WI38 (cell line): ENCODE data around the gene EFCAB13.
"Not testable (repeated sequence)": the region's sequence is repeated elsewhere in the genome, so short reads cannot be mapped to it uniquely, and the experiment has no call there.

Source experiments
- H3K4me3 ChIP-seq: 2 replicates; pipeline ENCODE4 v1.5.1; 2011; ENCODE audit warnings: low read depth, mild to moderate bottlenecking, control low read depth, low read length
- TF ChIP-seq, protein P1 (sequence below): IDR thresholded peaks from 2 replicates; pipeline ENCODE4 v1.5.1; 2012; ENCODE audit warnings: low read depth, mild to moderate bottlenecking, control low read depth, low read length

Gene EFCAB13

DNA sequence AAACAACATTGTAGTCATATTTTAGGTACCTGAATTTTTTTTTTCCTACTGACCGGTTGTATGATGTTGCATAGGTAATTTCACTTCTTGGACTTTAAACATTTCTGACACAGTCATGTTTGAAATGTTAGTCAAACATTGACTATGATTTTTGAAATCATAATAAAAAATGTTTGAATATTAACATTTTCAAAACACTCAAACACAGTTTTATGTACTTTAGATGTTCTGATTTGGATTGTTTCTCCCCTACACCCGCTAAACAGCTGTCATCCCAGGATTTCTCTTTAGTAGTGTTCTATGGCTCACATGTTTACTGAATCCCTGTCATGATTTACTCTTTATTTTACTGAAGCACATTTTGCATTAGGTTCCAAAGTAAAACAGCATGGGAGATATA, 104.2 kb downstream of the EFCAB13 start:
- TF ChIP-seq, protein P1, sequence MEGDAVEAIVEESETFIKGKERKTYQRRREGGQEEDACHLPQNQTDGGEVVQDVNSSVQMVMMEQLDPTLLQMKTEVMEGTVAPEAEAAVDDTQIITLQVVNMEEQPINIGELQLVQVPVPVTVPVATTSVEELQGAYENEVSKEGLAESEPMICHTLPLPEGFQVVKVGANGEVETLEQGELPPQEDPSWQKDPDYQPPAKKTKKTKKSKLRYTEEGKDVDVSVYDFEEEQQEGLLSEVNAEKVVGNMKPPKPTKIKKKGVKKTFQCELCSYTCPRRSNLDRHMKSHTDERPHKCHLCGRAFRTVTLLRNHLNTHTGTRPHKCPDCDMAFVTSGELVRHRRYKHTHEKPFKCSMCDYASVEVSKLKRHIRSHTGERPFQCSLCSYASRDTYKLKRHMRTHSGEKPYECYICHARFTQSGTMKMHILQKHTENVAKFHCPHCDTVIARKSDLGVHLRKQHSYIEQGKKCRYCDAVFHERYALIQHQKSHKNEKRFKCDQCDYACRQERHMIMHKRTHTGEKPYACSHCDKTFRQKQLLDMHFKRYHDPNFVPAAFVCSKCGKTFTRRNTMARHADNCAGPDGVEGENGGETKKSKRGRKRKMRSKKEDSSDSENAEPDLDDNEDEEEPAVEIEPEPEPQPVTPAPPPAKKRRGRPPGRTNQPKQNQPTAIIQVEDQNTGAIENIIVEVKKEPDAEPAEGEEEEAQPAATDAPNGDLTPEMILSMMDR = no peak
- H3K4me3 ChIP-seq = no peak overlapping the region

DNA sequence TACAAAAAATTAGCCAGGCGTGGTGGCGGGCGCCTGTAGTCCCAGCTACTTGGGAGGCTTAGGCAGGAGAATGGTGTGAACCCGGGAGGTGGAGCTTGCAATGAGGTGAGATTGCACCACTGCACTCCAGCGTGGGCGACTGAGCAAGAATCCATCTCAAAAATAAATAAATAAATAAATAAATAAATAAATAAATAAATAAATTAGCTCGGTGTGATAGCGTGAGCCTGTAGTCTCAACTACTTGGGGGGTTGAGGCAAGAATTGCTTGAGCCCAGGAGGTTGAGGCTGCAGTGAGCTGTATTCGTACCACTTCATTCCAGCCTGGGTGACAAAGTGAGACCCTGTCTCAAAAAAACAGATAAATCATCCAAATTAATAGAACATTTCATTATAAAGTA, 108.5 kb downstream of the EFCAB13 start:
- not testable (repeated sequence) for H3K4me3 ChIP-seq

DNA sequence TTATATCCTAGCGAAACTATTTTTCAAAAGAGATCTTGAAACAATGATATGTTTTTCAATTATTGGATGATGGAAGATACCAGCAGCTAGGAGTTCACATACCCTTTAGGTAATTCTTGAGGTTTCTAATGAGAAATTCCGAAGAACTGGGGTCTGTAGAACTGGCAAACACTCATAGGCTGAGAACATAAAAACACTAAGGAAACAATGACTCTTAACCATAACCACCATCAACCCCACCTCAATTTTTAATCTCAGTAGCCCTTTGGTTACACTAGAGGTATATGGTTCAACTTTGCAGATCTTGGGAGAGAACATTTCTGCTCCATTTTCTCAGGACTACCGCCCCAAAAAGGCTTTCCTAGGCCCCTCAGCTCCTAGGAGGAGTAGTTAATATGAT, 141.4 kb downstream of the EFCAB13 start:
- H3K4me3 ChIP-seq = no peak overlapping the region
- TF ChIP-seq, protein P1 = no peak

DNA sequence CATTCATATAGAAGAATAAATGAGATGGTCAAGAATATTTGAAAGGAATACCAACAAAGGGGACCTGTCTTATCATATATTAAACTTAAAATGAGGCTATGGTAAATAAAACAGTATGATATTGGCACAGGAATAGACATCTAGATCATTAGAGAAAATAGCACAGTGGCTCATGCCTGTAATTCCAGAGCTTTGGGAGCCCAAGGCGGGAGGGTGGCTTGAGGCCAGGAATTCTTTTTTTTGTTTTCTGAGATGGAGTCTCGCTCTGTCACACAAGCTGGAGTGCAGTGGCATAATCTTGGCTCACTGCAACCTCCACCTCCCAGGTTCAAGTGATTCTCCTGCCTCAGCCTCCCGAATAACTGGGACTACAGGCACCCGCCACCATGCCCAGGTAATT, 143.2 kb downstream of the EFCAB13 start:
- H3K4me3 ChIP-seq = not testable (repeated sequence)

DNA sequence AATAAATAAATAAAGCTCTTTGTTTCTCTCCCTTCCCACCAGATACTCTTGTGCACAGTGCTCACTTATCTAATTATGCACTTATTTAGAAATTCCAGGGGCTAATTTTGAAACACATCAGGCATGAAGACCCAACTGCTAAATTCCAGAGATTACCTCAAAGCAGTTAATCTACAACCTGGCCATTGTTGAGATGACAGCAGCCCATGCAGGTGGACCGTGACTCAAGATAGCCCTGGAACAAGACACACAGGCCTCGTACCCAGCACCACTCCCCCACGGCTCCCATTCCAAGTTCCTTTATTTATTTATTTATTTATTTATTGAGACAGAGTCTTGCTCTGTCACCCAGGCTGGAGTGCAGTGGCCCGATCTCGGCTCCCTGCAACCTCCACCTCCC, 147.1 kb downstream of the EFCAB13 start:
- TF ChIP-seq, protein P1 = no peak
- no peak overlapping the region for H3K4me3 ChIP-seq

DNA sequence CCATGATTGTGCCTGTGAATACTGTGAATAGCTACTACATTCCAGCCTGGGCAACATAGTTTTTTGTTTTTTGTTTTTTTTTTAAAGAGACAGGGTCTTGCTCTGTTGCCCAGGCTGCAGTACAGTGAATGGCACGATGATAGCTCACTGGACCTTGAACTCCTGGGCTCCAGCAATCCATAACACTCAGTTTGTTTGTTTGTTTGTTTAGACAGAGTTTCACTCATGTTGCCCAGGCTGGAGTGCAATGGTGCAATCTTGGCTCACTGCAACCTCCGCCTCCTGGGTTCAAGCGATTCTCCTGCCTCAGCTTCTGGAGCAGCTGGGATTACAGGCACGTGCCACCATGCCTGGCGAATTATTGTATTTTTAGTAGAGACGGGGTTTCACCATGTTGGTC, 148.3 kb downstream of the EFCAB13 start:
- H3K4me3 ChIP-seq = not testable (repeated sequence)
